CD14-positive monocyte (primary cell): ENCODE data around the gene SEMA7A. TPM values are rescaled to one million over a fixed set of nuclear protein-coding genes. Genes with fewer than 3 reads are reported as not detected.

Source experiments
- DNase-seq, 3 donors: peaks; one replicate each; pipeline ENCODE4 v3.0.0-alpha.2; 2011 to 2022
- H2AFZ ChIP-seq: 2 replicates; pipeline ENCODE4 v1.6.0; 2012; ENCODE audit warnings: mild to moderate bottlenecking, low read depth, low read length, inconsistent platforms; ENCODE audit not compliant: insufficient read depth, poor library complexity, severe bottlenecking
- H3K27ac ChIP-seq, 2 donors: 1 replicate in 1 of 2; 2 replicates in 1 of 2; pipeline ENCODE4 v1.5.1; 2012 to 2013; ENCODE audit warnings: low read length in 2 of 2, control low read depth in 1 of 2, inconsistent platforms in 1 of 2, low read depth in 1 of 2, mild to moderate bottlenecking in 1 of 2
- H3K27me3 ChIP-seq, 2 donors: one replicate each; pipeline versions ENCODE4 v1.6.0 to v1.6.1; 2011 to 2013; ENCODE audit warnings: low read length in 2 of 2; ENCODE audit not compliant: control insufficient read depth in 2 of 2, insufficient read depth in 2 of 2
- H3K36me3 ChIP-seq, 2 donors: replicated peaks in 1 of 2; 1 replicate in 1 of 2; 2 replicates in 1 of 2; pipeline versions ENCODE4 v1.5.1 to v1.6.1; 2012 to 2013; ENCODE audit warnings: low read length in 2 of 2, control low read depth in 1 of 2, inconsistent platforms in 1 of 2, mild to moderate bottlenecking in 1 of 2; ENCODE audit not compliant: insufficient read depth in 2 of 2, control insufficient read depth in 1 of 2
- H3K4me1 ChIP-seq, 2 donors: 1 replicate in 1 of 2; 2 replicates in 1 of 2; pipeline versions ENCODE4 v1.5.1 to v1.6.1; 2012 to 2013; ENCODE audit warnings: low read length in 2 of 2, control low read depth in 1 of 2, inconsistent platforms in 1 of 2, mild to moderate bottlenecking in 1 of 2, moderate library complexity in 1 of 2; ENCODE audit not compliant: insufficient read depth in 2 of 2, control insufficient read depth in 1 of 2
- H3K4me2 ChIP-seq: replicated peaks from 2 replicates; pipeline ENCODE3; 2012; ENCODE audit warnings: low read length, moderate library complexity, mild to moderate bottlenecking; ENCODE audit not compliant: poor library complexity, severe bottlenecking; ENCODE audit errors: extremely low read depth
- H3K4me3 ChIP-seq, 3 experiments: fragments of 200-600 bp in 1 of 3; sonication (generic) in 1 of 3; replicated peaks in 1 of 3; 1 replicate in 2 of 3; 2 replicates in 1 of 3; pipeline ENCODE4 v1.5.1; 2011 to 2013; ENCODE audit warnings: low read length in 3 of 3, mild to moderate bottlenecking in 3 of 3, control low read depth in 2 of 3, low read depth in 2 of 3, inconsistent platforms in 1 of 3, moderate library complexity in 1 of 3
- H3K79me2 ChIP-seq: 2 replicates; pipeline ENCODE4 v1.6.0; 2012; ENCODE audit warnings: mild to moderate bottlenecking, control low read depth, inconsistent platforms, low read length, moderate library complexity; ENCODE audit not compliant: insufficient read depth
- H3K9ac ChIP-seq: 2 replicates; pipeline ENCODE4 v1.6.0; 2017; ENCODE audit warnings: low read length, mild to moderate bottlenecking; ENCODE audit not compliant: insufficient read depth, poor library complexity, severe bottlenecking
- H3K9me3 ChIP-seq, 2 donors: replicated peaks in 1 of 2; 1 replicate in 1 of 2; 2 replicates in 1 of 2; pipeline versions ENCODE4 v1.5.1 to v1.6.1; 2012 to 2013; ENCODE audit warnings: low read length in 2 of 2, control low read depth in 1 of 2; ENCODE audit not compliant: control insufficient read depth in 1 of 2, insufficient read depth in 1 of 2
- H4K20me1 ChIP-seq: 2 replicates; pipeline ENCODE4 v1.6.0; 2012; ENCODE audit warnings: mild to moderate bottlenecking, low read length, control low read depth, moderate library complexity; ENCODE audit not compliant: insufficient read depth
- H3K27ac Mint-ChIP-seq, 7 donors: one replicate each; pipeline ENCODE4 v1.8.0; 2020; ENCODE audit warnings: mild to moderate bottlenecking in 7 of 7, mixed read lengths in 7 of 7, moderate library complexity in 6 of 7, inconsistent platforms in 2 of 7
- H3K27me3 Mint-ChIP-seq, 3 donors: one replicate each; pipeline ENCODE4 v1.8.0; 2021 to 2022; ENCODE audit warnings: low read depth in 3 of 3, mild to moderate bottlenecking in 3 of 3, mixed read lengths in 3 of 3, moderate library complexity in 3 of 3, inconsistent platforms in 1 of 3
- H3K36me3 Mint-ChIP-seq, 2 donors: one replicate each; pipeline ENCODE4 v1.8.0; 2020; ENCODE audit warnings: mixed read lengths in 2 of 2, inconsistent platforms in 1 of 2, mild to moderate bottlenecking in 1 of 2
- H3K4me1 Mint-ChIP-seq: one replicate; pipeline ENCODE4 v1.8.0; 2020; ENCODE audit warnings: mild to moderate bottlenecking, mixed read lengths
- H3K4me3 Mint-ChIP-seq, 2 donors: one replicate each; pipeline ENCODE4 v1.8.0; 2020; ENCODE audit warnings: mild to moderate bottlenecking in 2 of 2, mixed read lengths in 2 of 2, moderate library complexity in 1 of 2
- H3K9me3 Mint-ChIP-seq, 7 donors: one replicate each; pipeline ENCODE4 v1.8.0; 2020 to 2022; ENCODE audit warnings: mixed read lengths in 7 of 7, mild to moderate bottlenecking in 6 of 7, moderate library complexity in 6 of 7, inconsistent platforms in 2 of 7
- CTCF ChIP-seq: fragments of 200-600 bp; IDR thresholded peaks from one replicate; pipeline ENCODE4 v1.8.0; 2022; ENCODE audit warnings: antibody characterized with exemption, mild to moderate bottlenecking
- WGBS: methylation state at CpG from one replicate; pipeline ENCODE4 v1.1.5; 2013; ENCODE audit warnings: missing lambda C conversion rate; ENCODE audit not compliant: insufficient coverage; 5-methylcytosine and 5-hydroxymethylcytosine counted together
- intact Hi-C, 2 donors: fragments of 100-400 bp; cut with micrococcal nuclease; formaldehyde crosslinking; loops; one replicate each; pipeline versions ENCODE4 v1.15.0 to v1.15.1; 2023
- polyA plus RNA-seq, 3 donors: library from polyadenylated mRNA; depleted of rRNA in 1 of 3; unstranded in 2 of 3; stranded (reverse) in 1 of 3; fragments of 300-500 nt in 2 of 3; fragments of >200 nt in 1 of 3; fragmentation: Illumina TruSeq in 2 of 3; gene quantifications; 1 replicate in 2 of 3; 2 replicates in 1 of 3; pipeline ENCODE4 v1.2.3, GENCODE V29; 2012 to 2021

Gene SEMA7A
- polyA plus RNA-seq, 3 donors: 0.04 to 4.8 (median 0.15) TPM

- Histone ChIP-seq H3K4me2 (no peak overlapping the region), H3K36me3 (peaks cover 81 to 97% of the 10 kb centered on the region in 2 donors), H2AFZ (no peak overlapping the region), H3K27me3 (no peaks in the 10 kb centered on the region), H4K20me1 (no peaks in the 10 kb centered on the region), H3K27ac (no peak overlapping the region), H3K4me1 (no peaks in the 10 kb centered on the region), H3K79me2 (no peaks in the 10 kb centered on the region), H3K4me3 (no peak overlapping the region), H3K9ac (no peak overlapping the region), H3K9me3 (no peaks in the 10 kb centered on the region)
- intact Hi-C loops: no loop called here
- Mint-ChIP-seq H3K9me3 (no peaks in the 10 kb centered on the region), H3K27me3 (peaks cover 0 to 2% (median 1%) of the 10 kb centered on the region in 3 donors), H3K27ac (peak overlapping the region in 1 of 7 donors; percentile 26), H3K4me3 (no peak overlapping the region), H3K36me3 (peaks cover 89 to 93% of the 10 kb centered on the region in 2 donors), H3K4me1 (no peaks in the 10 kb centered on the region)
- no peak for TF ChIP-seq CTCF
- 97% methylated on average over 10 of the region's 16 CpGs for WGBS
- no peak for DNase-seq
Observed at GRCh38 chr15:74451861-74452835, 18.4 kb upstream of the SEMA7A start.

GRCh38 chr15:74451322-74451721, 17.6 kb upstream of the SEMA7A start:
- H3K27ac ChIP-seq: no peak overlapping the region
- no peaks in the 10 kb centered on the region for H3K4me1 Mint-ChIP-seq
- intact Hi-C loops: no loop called here
- no peaks in the 10 kb centered on the region for H3K4me1 ChIP-seq
- no peaks in the 10 kb centered on the region for H3K79me2 ChIP-seq
- H3K27me3 Mint-ChIP-seq: peaks cover 0 to 2% (median 1%) of the 10 kb centered on the region in 3 donors
- H3K4me3 Mint-ChIP-seq: no peak overlapping the region
- no peak for TF ChIP-seq CTCF
- no peak overlapping the region for H3K27ac Mint-ChIP-seq
- H3K36me3 Mint-ChIP-seq: peaks cover 90 to 93% of the 10 kb centered on the region in 2 donors
- peaks cover 82 to 97% of the 10 kb centered on the region in 2 donors for H3K36me3 ChIP-seq
- no peak overlapping the region for H3K4me2 ChIP-seq
- no peaks in the 10 kb centered on the region for H3K9me3 ChIP-seq
- H3K9me3 Mint-ChIP-seq: no peaks in the 10 kb centered on the region
- 93% methylated on average over 2 of the region's 2 CpGs for WGBS
- no peaks in the 10 kb centered on the region for H4K20me1 ChIP-seq
- H2AFZ ChIP-seq: no peak overlapping the region
- DNase-seq: no peak
- H3K4me3 ChIP-seq: no peak overlapping the region
- H3K9ac ChIP-seq: no peak overlapping the region
- no peaks in the 10 kb centered on the region for H3K27me3 ChIP-seq
